Loucy (cell line): ENCODE data around the gene POLR2H.

Experiments used
- EZH2phosphoT487 ChIP-seq: fragments of 200-600 bp; IDR thresholded peaks from 2 replicates; pipeline ENCODE4 v1.6.1; 2018; ENCODE audit warnings: antibody characterized with exemption, mild to moderate bottlenecking, moderate library complexity, borderline replicate concordance
- TF ChIP-seq, protein P1 (sequence below): fragments of 200-600 bp; sonication (generic); conservative IDR thresholded peaks from 2 replicates; pipeline ENCODE4 v1.5.1; 2014; ENCODE audit warnings: mild to moderate bottlenecking, antibody characterized with exemption, low read length

DNA sequence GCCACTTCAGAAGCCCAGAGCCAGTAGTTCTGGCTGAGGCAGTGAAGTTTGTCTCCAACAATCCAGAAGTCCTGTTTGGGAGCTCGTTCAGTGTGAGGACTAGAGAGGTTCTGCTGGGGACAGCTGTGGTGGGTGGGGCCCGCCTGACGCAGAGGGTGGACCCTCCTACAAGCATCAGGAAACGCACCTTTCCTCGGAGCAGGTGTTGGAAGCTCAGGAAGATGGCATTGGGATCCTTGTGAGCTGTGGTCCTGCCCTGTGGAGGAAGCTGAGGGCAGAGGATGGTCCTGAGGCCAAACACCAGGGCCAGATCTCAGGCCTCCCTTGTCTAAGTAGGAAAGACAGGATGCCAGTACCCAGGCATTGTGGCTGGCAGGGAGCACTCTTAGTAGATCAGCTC is 11.4 kb downstream of the POLR2H start:
- TF ChIP-seq, protein P1, sequence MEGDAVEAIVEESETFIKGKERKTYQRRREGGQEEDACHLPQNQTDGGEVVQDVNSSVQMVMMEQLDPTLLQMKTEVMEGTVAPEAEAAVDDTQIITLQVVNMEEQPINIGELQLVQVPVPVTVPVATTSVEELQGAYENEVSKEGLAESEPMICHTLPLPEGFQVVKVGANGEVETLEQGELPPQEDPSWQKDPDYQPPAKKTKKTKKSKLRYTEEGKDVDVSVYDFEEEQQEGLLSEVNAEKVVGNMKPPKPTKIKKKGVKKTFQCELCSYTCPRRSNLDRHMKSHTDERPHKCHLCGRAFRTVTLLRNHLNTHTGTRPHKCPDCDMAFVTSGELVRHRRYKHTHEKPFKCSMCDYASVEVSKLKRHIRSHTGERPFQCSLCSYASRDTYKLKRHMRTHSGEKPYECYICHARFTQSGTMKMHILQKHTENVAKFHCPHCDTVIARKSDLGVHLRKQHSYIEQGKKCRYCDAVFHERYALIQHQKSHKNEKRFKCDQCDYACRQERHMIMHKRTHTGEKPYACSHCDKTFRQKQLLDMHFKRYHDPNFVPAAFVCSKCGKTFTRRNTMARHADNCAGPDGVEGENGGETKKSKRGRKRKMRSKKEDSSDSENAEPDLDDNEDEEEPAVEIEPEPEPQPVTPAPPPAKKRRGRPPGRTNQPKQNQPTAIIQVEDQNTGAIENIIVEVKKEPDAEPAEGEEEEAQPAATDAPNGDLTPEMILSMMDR, result no peak
- no peak for TF ChIP-seq EZH2phosphoT487
